Liver (tissue), 9 donors: ENCODE results near the gene PALB2. TPM values are rescaled to one million over a fixed set of nuclear protein-coding genes. Genes with fewer than 3 reads are reported as not detected.

Experiments
- DNase-seq: peaks from one replicate; pipeline ENCODE4 v3.0.0-alpha.2; 2017; ENCODE audit warnings: low spot score
- H3K27ac ChIP-seq, 2 donors: one replicate each; pipeline ENCODE4 v1.7.0; 2013; ENCODE audit warnings: inconsistent platforms in 2 of 2, low read length in 2 of 2, control low read depth in 1 of 2, low read depth in 1 of 2, mild to moderate bottlenecking in 1 of 2
- H3K27me3 ChIP-seq, 4 donors: one replicate each; pipeline versions ENCODE4 v1.6.1 to v1.7.0; 2013; ENCODE audit warnings: low read length in 3 of 4, inconsistent platforms in 1 of 4, mild to moderate bottlenecking in 1 of 4, moderate library complexity in 1 of 4; ENCODE audit not compliant: control insufficient read depth in 4 of 4, insufficient read depth in 4 of 4
- H3K36me3 ChIP-seq, 4 donors: one replicate each; pipeline versions ENCODE4 v1.6.1 to v1.7.0; 2013; ENCODE audit warnings: low read length in 3 of 4, mild to moderate bottlenecking in 3 of 4, low read depth in 1 of 4, moderate library complexity in 1 of 4; ENCODE audit not compliant: control insufficient read depth in 4 of 4, insufficient read depth in 3 of 4
- H3K4me1 ChIP-seq, 4 donors: one replicate each; pipeline versions ENCODE4 v1.6.1 to v1.7.0; 2013; ENCODE audit warnings: low read length in 3 of 4, mild to moderate bottlenecking in 3 of 4, moderate library complexity in 1 of 4; ENCODE audit not compliant: control insufficient read depth in 4 of 4, insufficient read depth in 4 of 4
- H3K4me3 ChIP-seq, 3 donors: one replicate each; pipeline versions ENCODE4 v1.6.1 to v1.7.0; 2013; ENCODE audit warnings: low read length in 3 of 3, control low read depth in 1 of 3, low read depth in 1 of 3, mild to moderate bottlenecking in 1 of 3
- H3K9ac ChIP-seq, 2 donors: one replicate each; pipeline ENCODE4 v1.7.0; 2013; ENCODE audit warnings: low read length in 2 of 2, mild to moderate bottlenecking in 2 of 2, moderate library complexity in 2 of 2, control low read depth in 1 of 2, low read depth in 1 of 2
- H3K9me3 ChIP-seq, 4 donors: one replicate each; pipeline versions ENCODE4 v1.6.1 to v1.7.0; 2013; ENCODE audit warnings: low read length in 3 of 4; ENCODE audit not compliant: control insufficient read depth in 4 of 4
- EGR1 ChIP-seq, 2 donors: IDR thresholded peaks; 2 replicates each; pipeline ENCODE4 v1.6.1; 2016 to 2018; ENCODE audit warnings: antibody characterized with exemption in 2 of 2, low read depth in 2 of 2
- FOXA1 ChIP-seq: IDR thresholded peaks from 2 replicates; pipeline ENCODE4 v1.6.1; 2016; ENCODE audit warnings: antibody characterized with exemption
- FOXA2 ChIP-seq: IDR thresholded peaks from 2 replicates; pipeline ENCODE4 v1.6.1; 2016; ENCODE audit warnings: antibody characterized with exemption
- GABPA ChIP-seq, 2 donors: IDR thresholded peaks in 1 of 2; conservative IDR thresholded peaks in 1 of 2; 2 replicates each; pipeline ENCODE4 v1.6.1; 2016; ENCODE audit warnings: antibody characterized with exemption in 2 of 2, mild to moderate bottlenecking in 1 of 2, moderate library complexity in 1 of 2
- HNF4A ChIP-seq, 2 donors: conservative IDR thresholded peaks; 2 replicates each; pipeline ENCODE4 v1.6.1; 2016; ENCODE audit warnings: antibody characterized with exemption in 2 of 2, mild to moderate bottlenecking in 2 of 2
- HNF4G ChIP-seq: IDR thresholded peaks from 2 replicates; pipeline ENCODE4 v1.6.1; 2016; ENCODE audit warnings: antibody characterized with exemption
- NR2F2 ChIP-seq: IDR thresholded peaks from 2 replicates; pipeline ENCODE4 v1.6.1; 2016; ENCODE audit warnings: antibody characterized with exemption
- RAD21 ChIP-seq, 2 donors: IDR thresholded peaks; 2 replicates each; pipeline ENCODE4 v1.6.1; 2016; ENCODE audit warnings: antibody characterized with exemption in 2 of 2, mild to moderate bottlenecking in 2 of 2
- RXRA ChIP-seq, 2 donors: IDR thresholded peaks; 2 replicates each; pipeline ENCODE4 v1.6.1; 2017 to 2018; ENCODE audit warnings: antibody characterized with exemption in 2 of 2, mild to moderate bottlenecking in 1 of 2
- YY1 ChIP-seq: IDR thresholded peaks from 2 replicates; pipeline ENCODE4 v1.6.1; 2016; ENCODE audit warnings: antibody characterized with exemption, mild to moderate bottlenecking
- ZBTB33 ChIP-seq: IDR thresholded peaks from 2 replicates; pipeline ENCODE4 v1.6.1; 2016; ENCODE audit warnings: antibody characterized with exemption
- WGBS: extraction: QIAGEN DNeasy Blood & Tissue Kit; methylation state at CpG from one replicate; pipeline ENCODE4 v1.1.7; 2013; 5-methylcytosine and 5-hydroxymethylcytosine counted together
- polyA plus RNA-seq, 2 donors: library from polyadenylated mRNA; stranded (reverse) in 1 of 2; unstranded in 1 of 2; fragments of 200-250 nt in 1 of 2; fragments of >200 nt in 1 of 2; fragmentation: Nextera tagmentation in 1 of 2; extraction: Ambion mirVana in 1 of 2; gene quantifications; one replicate each; pipeline versions ENCODE4 v1.2.1 to v1.2.3, GENCODE V29; 2013 to 2015
- total RNA-seq, 2 donors: library from RNA; depleted of rRNA; stranded (reverse); fragments of >200 nt; gene quantifications; one replicate each; pipeline ENCODE4 v1.2.3, GENCODE V29; 2014
- TF ChIP-seq, protein P1 (sequence below): IDR thresholded peaks from 2 replicates; pipeline ENCODE4 v1.6.1; 2016; ENCODE audit warnings: antibody characterized with exemption
- TF ChIP-seq, protein P2 (sequence below): IDR thresholded peaks from 2 replicates; pipeline ENCODE4 v1.6.1; 2016; ENCODE audit warnings: antibody characterized with exemption
- donor health status: healthy.
- donor health status: healthy.
- donor health status: healthy.
- donor health status: healthy.
- donor health status: healthy.

The PALB2 gene
- total and polyA plus RNA-seq, 4 donors: 4.1 to 7.6 (median 4.7) TPM

DNA sequence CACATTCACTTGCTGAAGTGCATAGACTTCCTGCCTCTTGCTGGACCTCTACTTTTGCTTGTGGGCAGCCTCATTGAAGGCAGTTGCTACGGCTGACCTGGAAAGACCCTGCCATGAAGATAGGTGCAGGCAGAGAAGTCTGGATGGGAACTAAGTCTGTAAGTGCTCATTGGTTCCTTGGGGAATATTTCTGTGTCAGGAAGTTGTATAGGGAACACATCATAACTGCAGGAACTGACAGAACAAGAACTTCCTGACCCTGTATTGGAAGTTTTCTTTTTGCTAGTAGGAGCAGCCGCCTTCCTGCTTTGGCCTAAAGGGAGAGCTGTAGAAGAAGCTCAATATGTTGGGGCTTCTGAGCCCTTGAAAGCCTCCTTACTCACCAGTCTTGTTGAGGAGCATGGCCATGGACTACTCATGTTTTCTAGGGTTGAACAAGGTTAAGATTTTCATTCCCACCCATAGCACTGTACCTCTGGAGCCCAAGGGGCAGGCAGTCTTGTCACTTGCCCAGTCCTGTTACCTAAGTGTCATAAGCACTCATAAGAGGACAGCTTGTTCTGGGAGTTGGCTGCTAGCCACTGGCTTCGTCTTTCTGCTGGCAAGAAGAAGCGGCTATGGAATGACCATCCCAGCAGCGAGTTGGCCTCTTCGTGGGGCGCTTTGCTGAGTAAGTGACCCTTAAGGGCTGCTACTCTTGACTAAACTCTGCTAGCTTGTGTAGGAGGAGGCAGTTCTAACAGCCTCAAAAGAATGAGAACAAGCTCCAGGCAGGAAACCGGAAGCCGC is 76.3 kb downstream of the PALB2 start (continued):
- TF ChIP-seq RAD21 (IDR thresholded peaks at IDR 0.05): no peak

DNA sequence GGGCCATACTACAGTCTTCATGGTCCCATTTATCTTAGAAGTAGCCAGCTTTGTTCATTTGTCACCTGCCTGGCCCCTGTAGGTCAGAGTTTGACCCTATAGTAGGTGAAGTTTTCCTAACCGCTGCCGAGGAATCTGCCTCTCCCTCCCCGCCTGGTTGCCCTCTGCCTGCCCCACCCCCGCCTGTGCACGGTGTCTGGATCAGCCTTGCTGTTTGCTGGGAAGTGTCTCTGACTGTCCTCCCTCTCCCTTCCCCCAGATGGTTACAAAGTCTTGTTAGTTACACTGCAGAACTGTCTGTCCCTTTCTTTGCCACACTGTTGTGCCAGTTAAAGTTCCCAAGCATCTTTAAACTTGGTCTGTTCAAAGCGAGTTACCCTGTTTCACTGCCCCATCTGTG is 77.9 kb downstream of the PALB2 start:
- no peak overlapping the region for H3K4me3 ChIP-seq
- H3K4me1 ChIP-seq: peaks cover 2 to 15% (median 13%) of the 10 kb centered on the region in 4 donors
- H3K27me3 ChIP-seq: no peaks in the 10 kb centered on the region
- no peaks in the 10 kb centered on the region for H3K9me3 ChIP-seq
- no peak overlapping the region for H3K27ac ChIP-seq
- no peak for DNase-seq
- TF ChIP-seq GABPA (IDR thresholded peaks at IDR 0.05 in 1 of 2, conservative IDR thresholded peaks at IDR 0.05 in 1 of 2): no peak
- no peak for TF ChIP-seq ZBTB33
- no peak for TF ChIP-seq HNF4A (conservative IDR thresholded peaks at IDR 0.05)
- H3K9ac ChIP-seq: no peak overlapping the region
- WGBS: 87% methylated on average over 6 of the region's 6 CpGs
- H3K36me3 ChIP-seq: peaks cover 18 to 78% (median 63%) of the 10 kb centered on the region in 4 donors

DNA sequence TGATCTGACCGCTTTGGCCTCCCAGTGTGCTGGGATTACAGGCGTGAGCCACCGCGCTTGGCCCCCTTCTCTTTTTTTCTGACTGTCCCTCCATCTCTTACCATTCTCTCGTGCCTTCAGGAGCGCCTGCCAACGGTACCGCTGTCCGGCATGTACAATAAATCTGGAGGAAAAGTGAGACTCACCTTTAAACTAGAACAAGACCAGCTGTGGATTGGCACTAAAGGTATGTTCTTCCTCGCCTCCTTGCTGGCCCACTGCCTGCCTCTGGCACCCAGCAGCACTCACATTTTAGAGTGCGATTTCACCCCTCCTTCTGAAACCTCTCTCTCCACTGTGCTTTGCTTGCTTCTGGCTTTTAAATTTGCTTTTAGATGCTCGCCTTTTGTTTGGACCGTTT is 78.6 kb downstream of the PALB2 start:
- H3K4me1 ChIP-seq: peaks cover 2 to 19% (median 14%) of the 10 kb centered on the region in 4 donors
- no peak overlapping the region for H3K9ac ChIP-seq
- WGBS: 98% methylated on average over 13 of the region's 13 CpGs

More for the DNA sequence above, 78.6 kb downstream of the PALB2 start:
- H3K4me3 ChIP-seq: no peak overlapping the region
- no peak for DNase-seq
- H3K9me3 ChIP-seq: no peaks in the 10 kb centered on the region
- TF ChIP-seq FOXA1 (no peak), EGR1 (IDR thresholded peaks at IDR 0.05; ENCODE audit: low read depth in 2 of 2) (no peak), YY1 (no peak), RAD21 (IDR thresholded peaks at IDR 0.05) (no peak), GABPA (IDR thresholded peaks at IDR 0.05 in 1 of 2, conservative IDR thresholded peaks at IDR 0.05 in 1 of 2) (no peak), NR2F2 (no peak), FOXA2 (no peak), ZBTB33 (no peak), HNF4G (no peak), RXRA (IDR thresholded peaks at IDR 0.05) (no peak)
- TF ChIP-seq, protein P1, sequence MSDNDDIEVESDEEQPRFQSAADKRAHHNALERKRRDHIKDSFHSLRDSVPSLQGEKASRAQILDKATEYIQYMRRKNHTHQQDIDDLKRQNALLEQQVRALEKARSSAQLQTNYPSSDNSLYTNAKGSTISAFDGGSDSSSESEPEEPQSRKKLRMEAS: no peak
- TF ChIP-seq, protein P2, sequence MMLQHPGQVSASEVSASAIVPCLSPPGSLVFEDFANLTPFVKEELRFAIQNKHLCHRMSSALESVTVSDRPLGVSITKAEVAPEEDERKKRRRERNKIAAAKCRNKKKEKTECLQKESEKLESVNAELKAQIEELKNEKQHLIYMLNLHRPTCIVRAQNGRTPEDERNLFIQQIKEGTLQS: no peak
- H3K27me3 ChIP-seq: no peaks in the 10 kb centered on the region
- no peak overlapping the region for H3K27ac ChIP-seq
- peaks cover 13 to 73% (median 60%) of the 10 kb centered on the region in 4 donors for H3K36me3 ChIP-seq
